Esophagus squamous epithelium (tissue), 5 donors: ENCODE results near the gene NDUFA6. TPM values are rescaled to one million over a fixed set of nuclear protein-coding genes. Genes with fewer than 3 reads are reported as not detected.

Experiments
- DNase-seq: peaks from one replicate; lab custom pipeline; 2025; lab: John Stamatoyannopoulos, UW
- H3K27ac ChIP-seq, 4 donors: fragments of 200-600 bp; sonication (generic); one replicate each; pipeline ENCODE4 v1.5.1; 2016 to 2019; ENCODE audit warnings: mild to moderate bottlenecking in 1 of 4
- H3K27me3 ChIP-seq, 4 donors: fragments of 200-600 bp; sonication (generic); 1 replicate in 3 of 4; 2 replicates in 1 of 4; pipeline versions ENCODE4 v1.5.1 to v1.6.0; 2017 to 2021; ENCODE audit warnings: antibody characterized with exemption in 1 of 4
- H3K36me3 ChIP-seq, 3 donors: fragments of 200-600 bp; sonication (generic); one replicate each; pipeline ENCODE4 v1.5.1; 2016 to 2019
- H3K4me1 ChIP-seq, 3 donors: fragments of 200-600 bp; sonication (generic); one replicate each; pipeline ENCODE4 v1.5.1; 2017 to 2019
- H3K4me3 ChIP-seq, 4 donors: fragments of 200-600 bp; sonication (generic); 1 replicate in 3 of 4; 2 replicates in 1 of 4; pipeline ENCODE4 v1.5.1; 2016 to 2019; ENCODE audit warnings: mild to moderate bottlenecking in 2 of 4, moderate library complexity in 1 of 4
- H3K9me3 ChIP-seq, 3 donors: fragments of 200-600 bp; sonication (generic); one replicate each; pipeline ENCODE4 v1.5.1; 2016 to 2019
- CTCF ChIP-seq, 6 experiments: fragments of 450-650 bp in 4 of 6; fragments of 200-600 bp in 2 of 6; sonication (generic) in 2 of 6; IDR thresholded peaks; one replicate each; pipeline ENCODE4 v1.5.1; 2016 to 2019; ENCODE audit warnings: antibody characterized with exemption in 6 of 6, mild to moderate bottlenecking in 4 of 6, moderate library complexity in 4 of 6
- POLR2A ChIP-seq, 4 donors: fragments of 450-650 bp; IDR thresholded peaks; one replicate each; pipeline ENCODE4 v1.6.1; 2017; ENCODE audit warnings: antibody characterized with exemption in 4 of 4, mild to moderate bottlenecking in 4 of 4, moderate library complexity in 3 of 4
- WGBS, 2 donors: methylation state at CpG; one replicate each; pipeline ENCODE4 v1.1.5; 2018; 5-methylcytosine and 5-hydroxymethylcytosine counted together
- intact Hi-C: fragments of 100-400 bp; cut with DNase I; formaldehyde crosslinking; loops from one replicate; pipeline ENCODE4 v1.15.0; 2022
- small RNA-seq, 4 donors: library from RNA; depleted of rRNA; stranded (forward); fragments of <200 nt; gene quantifications; one replicate each; pipeline ENCODE3, GENCODE V24; 2016
- total RNA-seq, 4 donors: library from RNA; depleted of rRNA; stranded (reverse); fragments of >200 nt; gene quantifications; one replicate each; pipeline ENCODE4 v1.1.0, GENCODE V29; 2016
- donor health status: DM: yes; HTN: yes; CAD: no.

Gene NDUFA6
- total RNA-seq, 4 donors from 2014 or later = 65.0 to 72.4 (median 67.1) TPM

GRCh38 chr22:42039271-42039670 lies 51.3 kb downstream of the NDUFA6 start:
- no peaks in the 10 kb centered on the region for H3K36me3 ChIP-seq
- H3K9me3 ChIP-seq = peaks cover 0 to 16% (median 7%) of the 10 kb centered on the region in 3 donors
- TF ChIP-seq POLR2A (IDR thresholded peaks at IDR 0.05) (no peak), CTCF (IDR thresholded peaks at IDR 0.05) (no peak)
- H3K27ac ChIP-seq = no peak overlapping the region
- DNase-seq = no peak
- no peaks in the 10 kb centered on the region for H3K4me1 ChIP-seq
- H3K4me3 ChIP-seq = no peak overlapping the region
- H3K27me3 ChIP-seq = no peaks in the 10 kb centered on the region
- intact Hi-C loops = no loop called here
- 91 to 94% methylated on average over 5 of the region's 5 CpGs for WGBS, 2 donors

Small RNAs within 50 kb of the gene (small RNA-seq; reads per million reads assigned to genes)
- 0 reads per million in 4 donors for gene SNORD13P1

Other genes starting within 250 kb of the NDUFA6 start
- not detected for gene SHISA8, start 175.7 kb downstream of the NDUFA6 start, total RNA-seq
- gene TNFRSF13C, start 164.0 kb downstream of the NDUFA6 start, total RNA-seq = 1 to 10 TPM in 1 of 4 donors, under 1 TPM in 3; 0.19 to 1.9 (median 0.32) TPM
- 10 to 100 TPM in 2 of 4 donors, 1 to 10 TPM in 2; 6.9 to 12.6 (median 10.5) TPM for gene CENPM, start 143.6 kb downstream of the NDUFA6 start, total RNA-seq
- 1 to 10 TPM in 1 of 4 donors, under 1 TPM in 3; 0.04 to 1.1 (median 0.34) TPM for gene SEPTIN3, start 121.3 kb downstream of the NDUFA6 start, total RNA-seq
- gene WBP2NL, start 92.0 kb downstream of the NDUFA6 start, total RNA-seq = under 1 TPM in 2 of 4 donors, not detected in 2; 0.08 to 0.95 TPM
- 10 to 100 TPM; 14.9 to 24.8 (median 19.9) TPM for gene NAGA, start 20.0 kb downstream of the NDUFA6 start, total RNA-seq
- 10 to 100 TPM in 2 of 4 donors, 1 to 10 TPM in 2; 6.3 to 14.5 (median 9.5) TPM for gene PHETA2, start 16.5 kb downstream of the NDUFA6 start, total RNA-seq
- 10 to 100 TPM in 1 of 4 donors, 1 to 10 TPM in 3; 4.9 to 15.4 (median 8.6) TPM for gene SMDT1, start 11.1 kb downstream of the NDUFA6 start, total RNA-seq
- gene CYP2D6, start 40.0 kb upstream of the NDUFA6 start, total RNA-seq = 1 to 10 TPM in 2 of 4 donors, under 1 TPM in 2; 0.35 to 1.5 (median 1.2) TPM
- gene TCF20, start 179.9 kb upstream of the NDUFA6 start, total RNA-seq = 10 to 100 TPM; 40.2 to 52.5 (median 41.0) TPM